ENCODE measurements around the gene ERLIN1.

GRCh38 chr10:100135486-100135885, 50.3 kb downstream of the ERLIN1 start:
- no peak for TF ChIP-seq CTCF (IDR thresholded peaks at IDR 0.05; ENCODE audit: low read depth, low read length, poor library complexity, severe bottlenecking)
- TF ChIP-seq EZH2phosphoT487 (IDR thresholded peaks at IDR 0.05; ENCODE audit: borderline replicate concordance, low read length): no peak
